ENCODE data around the gene COLEC12. TPM values are rescaled to one million over a fixed set of nuclear protein-coding genes. Genes with fewer than 3 reads are reported as not detected.

COLEC12 gene
- total RNA-seq, 1 experiment from 2014 or later: 0.03 TPM

DNA sequence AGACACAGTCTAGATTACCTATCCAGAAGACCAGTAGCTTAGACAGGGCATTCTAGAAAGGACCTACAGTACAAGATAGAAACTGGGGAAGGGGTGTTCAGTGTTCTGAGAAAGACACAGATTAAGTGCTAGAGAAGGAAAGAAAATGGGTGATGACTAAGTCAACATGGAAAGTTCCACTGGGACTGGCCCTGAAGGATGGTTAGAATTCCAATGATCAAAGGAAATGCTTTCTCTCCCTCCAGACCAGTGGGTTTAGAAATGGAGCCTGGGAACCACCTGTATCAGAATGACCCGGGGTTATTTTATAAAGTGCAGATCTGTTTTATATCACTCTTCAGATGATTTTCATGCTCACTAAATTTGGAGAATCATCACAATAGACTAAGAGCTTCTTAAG is 5.8 kb upstream of the COLEC12 start:
- Histone ChIP-seq H3K4me3 (ENCODE audit: low read depth in 2 of 2, low read length in 2 of 2) (no peak overlapping the region), H3K9me3 (ENCODE audit: control insufficient read depth, insufficient read depth, low read depth, low read length) (no peaks in the 10 kb centered on the region), H3K36me3 (ENCODE audit: control insufficient read depth, insufficient read depth, low read length) (no peaks in the 10 kb centered on the region), H3K4me1 (ENCODE audit: control insufficient read depth, insufficient read depth, low read length) (no peaks in the 10 kb centered on the region), H3K27ac (ENCODE audit: low read length) (no peak overlapping the region), H3K27me3 (ENCODE audit: control insufficient read depth, insufficient read depth, low read length) (peaks cover 6% of the 10 kb centered on the region)
- TF ChIP-seq, protein P1, sequence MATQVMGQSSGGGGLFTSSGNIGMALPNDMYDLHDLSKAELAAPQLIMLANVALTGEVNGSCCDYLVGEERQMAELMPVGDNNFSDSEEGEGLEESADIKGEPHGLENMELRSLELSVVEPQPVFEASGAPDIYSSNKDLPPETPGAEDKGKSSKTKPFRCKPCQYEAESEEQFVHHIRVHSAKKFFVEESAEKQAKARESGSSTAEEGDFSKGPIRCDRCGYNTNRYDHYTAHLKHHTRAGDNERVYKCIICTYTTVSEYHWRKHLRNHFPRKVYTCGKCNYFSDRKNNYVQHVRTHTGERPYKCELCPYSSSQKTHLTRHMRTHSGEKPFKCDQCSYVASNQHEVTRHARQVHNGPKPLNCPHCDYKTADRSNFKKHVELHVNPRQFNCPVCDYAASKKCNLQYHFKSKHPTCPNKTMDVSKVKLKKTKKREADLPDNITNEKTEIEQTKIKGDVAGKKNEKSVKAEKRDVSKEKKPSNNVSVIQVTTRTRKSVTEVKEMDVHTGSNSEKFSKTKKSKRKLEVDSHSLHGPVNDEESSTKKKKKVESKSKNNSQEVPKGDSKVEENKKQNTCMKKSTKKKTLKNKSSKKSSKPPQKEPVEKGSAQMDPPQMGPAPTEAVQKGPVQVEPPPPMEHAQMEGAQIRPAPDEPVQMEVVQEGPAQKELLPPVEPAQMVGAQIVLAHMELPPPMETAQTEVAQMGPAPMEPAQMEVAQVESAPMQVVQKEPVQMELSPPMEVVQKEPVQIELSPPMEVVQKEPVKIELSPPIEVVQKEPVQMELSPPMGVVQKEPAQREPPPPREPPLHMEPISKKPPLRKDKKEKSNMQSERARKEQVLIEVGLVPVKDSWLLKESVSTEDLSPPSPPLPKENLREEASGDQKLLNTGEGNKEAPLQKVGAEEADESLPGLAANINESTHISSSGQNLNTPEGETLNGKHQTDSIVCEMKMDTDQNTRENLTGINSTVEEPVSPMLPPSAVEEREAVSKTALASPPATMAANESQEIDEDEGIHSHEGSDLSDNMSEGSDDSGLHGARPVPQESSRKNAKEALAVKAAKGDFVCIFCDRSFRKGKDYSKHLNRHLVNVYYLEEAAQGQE (IDR thresholded peaks at IDR 0.05; ENCODE audit: insufficient read depth in 1 of 2, low read depth in 2 of 2, low read length in 1 of 2): no peak
- TF ChIP-seq, protein P2, sequence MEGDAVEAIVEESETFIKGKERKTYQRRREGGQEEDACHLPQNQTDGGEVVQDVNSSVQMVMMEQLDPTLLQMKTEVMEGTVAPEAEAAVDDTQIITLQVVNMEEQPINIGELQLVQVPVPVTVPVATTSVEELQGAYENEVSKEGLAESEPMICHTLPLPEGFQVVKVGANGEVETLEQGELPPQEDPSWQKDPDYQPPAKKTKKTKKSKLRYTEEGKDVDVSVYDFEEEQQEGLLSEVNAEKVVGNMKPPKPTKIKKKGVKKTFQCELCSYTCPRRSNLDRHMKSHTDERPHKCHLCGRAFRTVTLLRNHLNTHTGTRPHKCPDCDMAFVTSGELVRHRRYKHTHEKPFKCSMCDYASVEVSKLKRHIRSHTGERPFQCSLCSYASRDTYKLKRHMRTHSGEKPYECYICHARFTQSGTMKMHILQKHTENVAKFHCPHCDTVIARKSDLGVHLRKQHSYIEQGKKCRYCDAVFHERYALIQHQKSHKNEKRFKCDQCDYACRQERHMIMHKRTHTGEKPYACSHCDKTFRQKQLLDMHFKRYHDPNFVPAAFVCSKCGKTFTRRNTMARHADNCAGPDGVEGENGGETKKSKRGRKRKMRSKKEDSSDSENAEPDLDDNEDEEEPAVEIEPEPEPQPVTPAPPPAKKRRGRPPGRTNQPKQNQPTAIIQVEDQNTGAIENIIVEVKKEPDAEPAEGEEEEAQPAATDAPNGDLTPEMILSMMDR (IDR thresholded peaks at IDR 0.05): no peak
- TF ChIP-seq SIN3A (IDR thresholded peaks at IDR 0.05; ENCODE audit: borderline replicate concordance, insufficient read depth, low read depth, low read length) (no peak), POLR2AphosphoS5 (IDR thresholded peaks at IDR 0.05; ENCODE audit: low read depth, low read length) (no peak), TCF7L2 (IDR thresholded peaks at IDR 0.05; ENCODE audit: low read depth, low read length) (no peak)
- ChIA-PET POLR2A (no interaction called here), CTCF (no interaction called here)
- DNase-seq (ENCODE audit: low read depth, low spot score): no peak
- in situ Hi-C loops (cut with HindIII; ENCODE audit: low pct_unique_long_range_greater_than_20kb, low sequenced_read_pairs) (no loop called here), intact Hi-C loops (cut with micrococcal nuclease; ENCODE audit: unreplicated experiment) (no loop called here)
- BruUV-seq (replicated peaks): no TSS peak
- ATAC-seq: no peak

DNA sequence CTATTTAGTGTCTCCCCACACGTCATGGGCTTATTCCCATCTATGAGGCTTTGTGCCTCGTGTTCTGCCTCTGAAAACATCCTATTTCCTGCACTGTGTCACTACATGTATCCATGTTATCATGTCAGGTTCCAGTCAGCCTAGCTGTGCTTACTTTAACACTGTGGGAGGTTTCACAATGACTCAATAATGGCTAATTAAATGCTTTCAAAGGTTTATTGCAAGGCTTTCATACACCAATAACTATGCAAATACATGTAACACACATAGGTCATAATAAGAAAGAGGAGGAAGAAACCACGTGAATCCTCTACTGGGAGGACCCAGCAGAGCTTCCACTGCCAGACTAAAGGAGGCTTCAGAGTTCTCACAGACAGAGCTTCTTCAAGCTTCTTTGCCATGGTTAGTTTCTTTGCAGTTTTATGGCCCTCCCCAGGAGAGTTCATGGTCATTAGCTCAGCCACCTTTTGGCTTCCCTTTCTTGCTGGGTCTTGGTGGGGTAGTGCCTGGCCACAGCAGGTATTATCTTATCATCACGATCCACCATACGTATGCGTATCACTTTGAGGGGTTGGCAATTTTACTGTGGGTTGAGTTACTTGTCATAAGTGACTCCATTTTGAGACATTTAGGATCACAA is 5.1 kb upstream of the COLEC12 start:
- TF ChIP-seq, protein P2 (IDR thresholded peaks at IDR 0.05): no peak
- TF ChIP-seq SIN3A (IDR thresholded peaks at IDR 0.05; ENCODE audit: borderline replicate concordance, insufficient read depth, low read depth, low read length) (no peak), TCF7L2 (IDR thresholded peaks at IDR 0.05; ENCODE audit: low read depth, low read length) (no peak), POLR2AphosphoS5 (IDR thresholded peaks at IDR 0.05; ENCODE audit: low read depth, low read length) (no peak)
- TF ChIP-seq, protein P1 (IDR thresholded peaks at IDR 0.05; ENCODE audit: insufficient read depth in 1 of 2, low read depth in 2 of 2, low read length in 1 of 2): no peak
- CTCF ChIA-PET: no interaction called here
- no TSS peak for BruUV-seq (replicated peaks)
- no peak overlapping the region for H3K27ac ChIP-seq (ENCODE audit: low read length)
- intact Hi-C loops (cut with micrococcal nuclease; ENCODE audit: unreplicated experiment) (no loop called here), in situ Hi-C loops (cut with HindIII; ENCODE audit: low pct_unique_long_range_greater_than_20kb, low sequenced_read_pairs) (no loop called here)
- DNase-seq (ENCODE audit: low read depth, low spot score): no peak
- H3K27me3 ChIP-seq (ENCODE audit: control insufficient read depth, insufficient read depth, low read length): peaks cover 6% of the 10 kb centered on the region
- no peaks in the 10 kb centered on the region for H3K4me1 ChIP-seq (ENCODE audit: control insufficient read depth, insufficient read depth, low read length)
- no peak for ATAC-seq
- no peaks in the 10 kb centered on the region for H3K36me3 ChIP-seq (ENCODE audit: control insufficient read depth, insufficient read depth, low read length)
- no peak overlapping the region for H3K4me3 ChIP-seq (ENCODE audit: low read depth in 2 of 2, low read length in 2 of 2)
- no peaks in the 10 kb centered on the region for H3K9me3 ChIP-seq (ENCODE audit: control insufficient read depth, insufficient read depth, low read depth, low read length)
- POLR2A ChIA-PET: no interaction called here

Data from Panc1 (cell line).